Myocyte (in vitro differentiated cells): ENCODE measurements around the gene FOXO6. TPM values are rescaled to one million over a fixed set of nuclear protein-coding genes. Genes with fewer than 3 reads are reported as not detected.
A peak's percentile ranks its signal among the peaks of the same experiment; 100 is the strongest.
"Not testable (repeated sequence)": the region's sequence is repeated elsewhere in the genome, so short reads cannot be mapped to it uniquely, and the experiment has no call there.

Source experiments
- DNase-seq: peaks from one replicate; pipeline ENCODE4 v3.0.0-alpha.2; 2012; ENCODE audit warnings: low read depth
- total RNA-seq: library from RNA; depleted of rRNA; stranded (reverse); fragments of >200 nt; gene quantifications from 2 replicates; pipeline ENCODE4 v1.2.3, GENCODE V29; 2014

The FOXO6 gene
- total RNA-seq, 1 donor from 2014 or later = 16.0 TPM

GRCh38 chr1:41328780-41329640, 32.2 kb upstream of the FOXO6 start:
- DNase-seq = no peak

DNA sequence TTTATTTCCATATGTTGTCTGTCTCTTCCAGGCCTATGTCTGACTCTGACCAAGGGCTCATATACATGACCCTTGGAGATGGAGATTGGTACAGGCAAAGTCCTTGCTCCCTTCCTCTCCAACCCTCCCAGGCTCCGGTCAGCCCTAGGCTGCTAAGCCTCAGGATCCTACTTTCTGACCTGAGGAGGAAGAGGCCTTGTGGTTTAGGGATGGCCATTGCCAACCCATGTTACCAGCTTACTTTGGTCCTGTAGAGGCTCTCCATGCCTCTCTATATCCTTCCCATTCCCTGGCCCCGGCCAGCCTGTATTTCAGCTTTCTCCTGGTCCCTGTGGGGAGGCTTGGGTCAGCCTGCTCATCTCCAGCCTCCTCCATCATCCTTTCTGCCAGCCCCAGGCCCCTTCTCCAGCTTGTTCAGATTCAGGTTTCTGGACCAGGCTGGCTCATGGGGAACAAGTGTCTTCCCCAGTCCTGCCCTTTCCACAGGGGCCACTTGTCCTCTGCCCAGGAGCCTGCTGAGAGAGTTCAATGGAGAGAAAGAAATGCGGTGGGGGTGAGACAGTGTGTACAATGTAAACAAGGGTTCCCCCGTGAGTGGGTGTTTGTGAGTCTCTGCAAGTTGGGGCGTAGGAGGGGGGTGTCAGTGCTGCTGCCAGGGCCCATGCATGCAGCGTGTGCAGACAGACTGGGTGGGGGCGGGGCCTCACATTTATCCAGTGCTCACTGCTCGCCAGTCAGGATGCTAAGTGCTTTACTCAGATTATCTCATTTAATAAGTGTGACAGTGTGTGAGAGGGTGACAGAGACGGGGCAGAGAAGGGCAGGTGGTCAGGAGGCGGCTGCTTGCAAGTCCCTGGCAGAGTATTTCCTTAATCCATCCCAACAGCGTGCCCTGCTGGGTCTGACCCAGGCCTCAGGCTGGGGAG, 31.3 kb upstream of the FOXO6 start:
- DNase-seq = no peak

GRCh38 chr1:41330588-41331545, 30.4 kb upstream of the FOXO6 start:
- DNase-seq = no peak

DNA sequence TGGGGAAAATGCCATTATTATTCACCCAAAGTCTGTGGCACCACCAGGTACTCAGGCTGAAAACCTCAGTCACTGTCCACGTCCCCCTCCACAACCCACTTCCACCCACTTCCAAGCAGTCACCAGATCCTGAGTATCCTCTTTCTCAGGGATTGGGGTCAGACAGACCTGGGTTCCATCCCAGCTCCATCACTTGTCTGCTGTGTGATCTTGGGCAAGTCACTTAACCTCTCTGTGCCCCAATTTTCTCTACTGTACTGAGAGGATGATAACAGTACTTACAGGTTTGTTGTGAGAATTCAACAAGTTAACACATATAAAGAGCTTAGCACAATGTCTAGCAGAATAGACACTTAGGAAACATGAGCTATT, 29.7 kb upstream of the FOXO6 start:
- DNase-seq = no peak

DNA sequence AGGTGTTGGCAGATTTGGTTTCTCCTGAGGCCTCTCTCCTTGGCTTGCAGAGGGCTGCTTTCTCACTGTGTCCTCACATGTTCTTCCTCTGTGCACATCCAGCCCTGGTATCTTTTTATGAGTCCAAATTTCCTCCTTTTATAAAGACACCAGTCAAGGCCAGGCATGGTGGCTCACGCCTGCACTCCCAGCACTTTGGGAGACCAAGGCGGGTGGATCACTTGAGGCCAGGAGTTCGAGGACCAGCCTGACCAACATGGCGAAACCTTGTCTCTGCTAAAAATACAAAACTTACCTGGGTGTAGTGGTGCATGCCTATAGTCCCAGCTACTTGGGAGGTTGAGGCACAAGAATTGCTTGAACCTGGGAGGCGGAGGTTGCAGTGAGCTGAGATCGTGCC, 29.1 kb upstream of the FOXO6 start:
- not testable (repeated sequence) for DNase-seq

DNA sequence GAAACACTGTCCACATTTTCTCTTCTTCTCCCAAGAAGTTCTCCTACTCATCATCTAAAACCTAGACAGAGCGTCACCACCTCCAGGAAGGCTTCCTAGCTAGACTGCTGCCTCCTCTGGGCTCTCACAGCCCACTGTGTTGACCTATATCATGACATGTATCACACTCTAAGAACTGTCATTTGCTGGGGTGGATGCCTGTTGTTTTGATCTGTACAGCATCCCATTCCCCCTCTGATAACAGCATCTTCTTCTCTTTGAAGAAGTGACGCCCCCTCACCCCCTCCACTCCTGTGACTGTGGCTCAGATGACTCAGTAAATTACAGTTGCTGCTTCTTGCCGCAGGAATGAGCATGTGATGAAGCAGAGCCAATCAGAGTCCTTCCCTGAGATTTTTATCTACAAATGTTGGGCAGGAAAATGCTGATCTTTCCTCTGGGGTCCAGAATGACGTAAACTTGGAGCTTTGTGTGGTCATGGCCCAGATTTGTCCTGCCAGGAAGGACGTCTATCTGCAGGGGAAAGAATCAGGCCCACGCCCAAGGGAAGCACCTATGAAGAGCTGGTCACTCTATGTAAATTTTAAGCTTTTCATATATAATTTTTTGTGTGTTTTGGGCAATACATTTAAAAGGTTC, 28.0 kb upstream of the FOXO6 start:
- DNase-seq = no peak

- no peak for DNase-seq
Measured at GRCh38 chr1:41338820-41339219, 22.4 kb upstream of the FOXO6 start.

- no peak for DNase-seq
Measured at GRCh38 chr1:41340655-41341364, 20.4 kb upstream of the FOXO6 start.

DNA sequence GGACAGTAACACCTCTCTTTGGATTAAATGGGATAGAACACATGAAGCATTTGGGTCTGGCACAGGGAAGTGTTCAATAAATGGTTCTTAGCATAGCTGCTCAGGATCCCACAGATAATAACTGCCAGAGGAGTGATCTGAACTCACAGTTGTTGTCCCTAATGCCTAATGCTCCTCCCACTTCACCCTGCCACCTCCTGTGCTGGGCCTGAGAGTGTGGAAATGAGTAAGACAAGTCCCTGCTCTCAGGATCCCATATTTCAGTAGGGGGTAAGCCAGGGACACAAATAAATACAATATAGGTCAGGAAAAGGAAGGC, 19.9 kb upstream of the FOXO6 start:
- DNase-seq = no peak

DNA sequence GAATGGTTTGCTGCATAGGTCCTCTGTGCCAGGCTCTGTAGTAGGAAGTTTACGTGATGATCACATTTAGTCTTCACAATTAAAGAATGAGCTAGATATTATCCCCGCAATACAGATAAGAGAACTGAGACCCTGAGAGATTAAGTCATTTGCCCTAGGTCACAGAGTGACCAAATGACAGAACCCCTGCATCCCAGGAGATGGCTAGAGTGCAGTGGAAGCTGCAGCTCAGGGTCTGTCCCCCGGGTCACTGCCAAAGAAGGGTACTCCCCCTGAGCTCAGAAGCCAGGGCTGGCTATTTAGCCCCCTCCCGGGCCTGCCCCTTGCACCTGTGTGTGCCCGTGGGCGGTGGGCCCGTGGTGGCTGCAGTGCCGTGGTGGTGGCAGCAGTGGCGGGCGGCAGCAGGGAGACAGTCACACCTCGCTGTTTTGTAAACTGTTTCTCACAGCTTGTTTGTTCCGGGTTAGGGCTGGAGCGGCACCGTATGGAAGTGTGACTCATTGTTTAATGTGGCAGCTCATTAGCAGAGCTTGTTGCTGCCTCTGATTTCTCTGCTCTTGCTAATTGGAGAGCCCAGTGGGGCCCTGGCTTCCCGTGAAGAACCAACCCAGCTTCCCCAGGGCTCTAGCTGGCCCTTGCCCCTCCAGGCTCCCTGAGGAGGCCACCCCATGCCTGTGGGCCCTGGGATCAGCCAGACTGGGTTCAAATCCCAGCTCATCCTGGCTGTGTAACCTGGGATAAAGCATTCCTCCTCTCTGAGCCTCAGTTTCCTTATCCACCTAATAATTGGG, 19.3 kb upstream of the FOXO6 start:
- no peak for DNase-seq

DNA sequence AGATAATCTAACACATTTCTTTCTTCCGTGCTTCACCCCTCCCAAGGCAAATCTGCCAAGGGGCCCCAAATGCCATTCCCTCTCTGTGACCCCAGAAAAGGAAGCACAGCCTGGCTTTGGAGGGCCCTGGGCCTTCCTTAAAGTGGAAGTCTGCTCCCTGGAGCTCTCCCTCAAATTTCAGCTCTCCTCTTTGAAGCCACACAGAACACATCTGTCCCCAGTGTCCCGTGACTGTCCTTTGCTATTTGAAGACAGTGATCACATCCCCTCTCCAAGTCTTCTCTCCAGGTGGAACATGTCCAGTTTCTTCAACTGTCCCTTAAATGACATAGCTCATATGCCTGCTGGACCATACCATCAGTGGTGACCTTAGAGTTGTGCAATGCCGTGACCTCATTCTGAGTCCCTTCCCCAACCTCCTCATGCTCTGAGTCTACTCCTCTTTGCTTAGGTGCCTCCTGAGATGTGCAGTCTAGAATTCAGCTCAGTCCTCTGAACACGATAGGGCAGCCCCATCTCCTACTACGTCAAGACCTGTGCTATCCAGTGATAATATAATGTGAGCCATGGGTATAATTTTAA, 18.4 kb upstream of the FOXO6 start:
- peak; percentile 65 for DNase-seq

DNA sequence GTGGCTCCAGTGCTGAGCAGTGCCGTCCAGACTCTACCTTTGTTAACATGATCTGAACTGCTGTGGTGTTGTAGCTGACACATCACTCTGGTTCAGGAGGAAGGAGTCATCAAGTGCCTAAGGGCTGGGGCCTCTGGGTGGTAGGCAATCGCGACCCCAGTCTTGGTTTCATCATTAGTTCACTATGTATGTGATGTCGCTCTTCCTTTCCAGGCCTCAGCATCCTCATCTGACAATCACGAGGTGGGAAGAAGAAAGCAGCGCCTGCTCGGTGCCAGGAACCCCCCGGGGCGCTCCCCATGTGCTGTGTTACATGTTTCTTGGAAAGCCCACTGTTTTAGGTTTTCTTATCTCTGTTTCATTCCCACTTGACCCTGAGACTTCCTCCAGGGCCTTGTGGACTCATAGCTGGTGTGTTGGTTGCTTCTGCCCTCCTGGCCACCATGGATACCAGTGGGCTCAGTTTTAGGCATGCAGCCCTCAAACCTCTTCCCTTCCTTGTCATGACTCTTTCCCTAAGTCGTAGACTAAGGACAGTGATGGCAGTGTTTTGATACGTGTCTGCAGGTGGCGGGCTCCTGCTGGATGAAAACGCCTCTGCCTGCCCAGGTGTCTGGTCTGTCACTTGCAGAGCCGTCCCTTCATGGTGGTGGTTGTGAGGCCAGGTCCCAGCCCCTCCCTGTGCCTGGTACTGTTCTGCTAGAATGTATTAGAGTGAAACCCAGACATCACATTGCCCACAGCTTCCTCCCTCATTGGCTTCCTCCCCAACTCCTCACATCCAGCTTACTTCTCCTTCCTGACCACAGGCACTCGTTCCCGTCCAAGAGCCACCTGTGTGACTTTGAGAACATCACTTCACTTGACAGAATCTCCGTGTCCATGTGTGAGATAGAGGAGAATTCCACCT, 17.2 kb upstream of the FOXO6 start:
- DNase-seq = no peak

- DNase-seq = no peak
Measured at GRCh38 chr1:41344708-41345159, 16.5 kb upstream of the FOXO6 start.

DNA sequence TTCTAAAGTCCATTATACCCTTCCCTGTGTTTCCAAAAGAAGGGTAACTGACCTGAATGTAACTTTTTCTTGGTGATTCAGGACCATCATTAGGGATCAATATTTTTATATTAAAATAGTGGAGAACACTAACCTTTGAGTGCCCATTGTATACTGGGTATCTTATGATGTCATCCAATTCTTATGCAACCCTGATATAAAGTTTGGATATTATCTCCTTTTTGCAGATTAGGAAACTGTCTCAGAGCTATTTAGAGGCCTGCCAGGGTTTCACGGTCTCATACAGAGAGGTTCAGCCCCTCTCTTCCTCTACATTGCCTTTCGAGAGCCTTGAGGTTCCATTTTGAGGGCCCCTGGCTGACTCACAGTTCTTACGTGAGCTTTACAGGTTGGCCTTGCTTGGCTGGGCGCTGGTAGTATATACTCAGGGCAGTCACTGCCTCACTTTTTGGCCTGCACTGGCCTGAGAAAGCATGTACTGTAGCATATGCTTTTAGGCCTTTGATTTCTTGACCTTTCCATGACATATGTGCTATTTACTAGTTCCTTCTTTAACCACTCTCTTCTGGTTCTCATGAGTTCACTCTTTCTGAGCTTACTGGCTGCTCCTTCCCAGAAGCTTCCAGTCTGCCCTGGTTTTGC, 15.7 kb upstream of the FOXO6 start:
- no peak for DNase-seq

- DNase-seq = peak; percentile 80
Measured at GRCh38 chr1:41347276-41347675, 14.0 kb upstream of the FOXO6 start.

GRCh38 chr1:41348394-41348793, 12.8 kb upstream of the FOXO6 start:
- DNase-seq = no peak

DNA sequence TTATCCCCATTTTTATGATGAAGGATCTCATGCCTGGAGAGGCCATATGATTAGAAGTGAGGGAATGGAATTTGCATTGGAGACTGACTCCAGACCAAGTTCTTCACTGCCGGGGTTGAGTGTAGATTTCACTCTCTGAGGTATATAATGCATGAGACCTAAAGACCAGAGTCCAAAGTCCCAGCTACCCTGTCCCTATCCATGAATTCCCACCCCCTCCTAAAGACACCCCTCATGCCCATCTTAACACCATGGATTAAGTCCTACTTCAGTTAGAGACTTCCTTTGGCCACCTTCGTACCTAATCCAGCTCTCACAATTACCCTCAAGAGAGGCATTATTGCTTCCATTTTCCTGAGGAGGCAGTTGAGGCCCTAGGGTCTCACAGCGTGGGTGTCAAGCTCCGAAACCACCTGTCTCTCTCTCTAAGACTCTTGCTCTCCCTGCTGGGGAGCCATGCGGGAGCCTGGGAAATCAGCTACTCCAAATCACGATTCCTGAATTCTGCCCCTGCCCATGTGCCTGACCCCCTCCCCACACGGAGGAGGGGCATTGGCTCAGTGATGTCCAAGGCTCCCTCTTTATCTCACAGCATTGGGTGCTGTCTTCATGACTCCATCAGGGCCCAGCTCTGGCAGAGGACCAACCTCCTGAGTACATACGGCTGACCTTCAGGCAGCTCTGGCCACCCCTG, 11.7 kb upstream of the FOXO6 start:
- DNase-seq = no peak
